ENCODE measurements around the gene TP63. TPM values are rescaled to one million over a fixed set of nuclear protein-coding genes. Genes with fewer than 3 reads are reported as not detected.

Gene TP63
- polyA plus RNA-seq, 2 of the 4 experiments (the other 2 are of a cell fraction): 1.5 to 5.4 TPM

GRCh38 chr3:189702066-189702646 lies 71.0 kb downstream of the TP63 start:
- FAIRE-seq: no peak
- Histone ChIP-seq H3K4me2 (no peak overlapping the region), H3K4me3 (no peak overlapping the region), H3K27ac (no peak overlapping the region), H3K4me1 (no peaks in the 10 kb centered on the region), H3K9me3 (no peaks in the 10 kb centered on the region)
- CTCF ChIA-PET: interaction anchor here (1.9 kb wide), 1 partner anchor 246 kb away, joined by 3 read pairs; no protein-coding TSS in a partner anchor
- no peak for ATAC-seq
- 91% methylated on average over 1 of the region's 1 CpG for WGBS (ENCODE audit: missing lambda C conversion rate)
- no peak for DNase-seq (ENCODE audit: low read depth in 1 of 2, low spot score in 1 of 2)
- no peak for TF ChIP-seq MYC (IDR thresholded peaks at IDR 0.05; ENCODE audit: borderline replicate concordance, low read length)
- TF ChIP-seq FOSB (CRISPR knock-in tag; IDR thresholded peaks at IDR 0.05): no peak
- no peak for TF ChIP-seq ESRRA (IDR thresholded peaks at IDR 0.05; ENCODE audit: borderline replicate concordance, low read length)
- no peak for TF ChIP-seq ZSCAN20 (CRISPR knock-in tag; IDR thresholded peaks at IDR 0.05)
- TF ChIP-seq TP53 (CRISPR knock-in tag; IDR thresholded peaks at IDR 0.05): no peak
- TF ChIP-seq FOXS1 (CRISPR knock-in tag; IDR thresholded peaks at IDR 0.05): no peak
- TF ChIP-seq CHD2 (IDR thresholded peaks at IDR 0.05; ENCODE audit: low read length, partially characterized antibody): no peak
- TF ChIP-seq HEYL (CRISPR knock-in tag; IDR thresholded peaks at IDR 0.05): no peak
- TF ChIP-seq TFCP2L1 (CRISPR knock-in tag; IDR thresholded peaks at IDR 0.05): no peak
- no peak for TF ChIP-seq CEBPB (IDR thresholded peaks at IDR 0.05)
- POLR2A ChIA-PET: no interaction called here

- 92% methylated on average over 1 of the region's 1 CpG for WGBS (ENCODE audit: missing lambda C conversion rate)
- ChIA-PET POLR2A (no interaction called here), CTCF (interaction anchor here (1.0 kb wide), 1 partner anchor 14 kb away, joined by 3 read pairs; no protein-coding TSS in a partner anchor)
- TF ChIP-seq MAX (IDR thresholded peaks at IDR 0.05): no peak
- TF ChIP-seq HMGXB4 (CRISPR knock-in tag; IDR thresholded peaks at IDR 0.05; ENCODE audit: borderline replicate concordance): no peak
- TF ChIP-seq HES2 (IDR thresholded peaks at IDR 0.05): no peak
- TF ChIP-seq KDM1A (IDR thresholded peaks at IDR 0.05; ENCODE audit: low read depth): no peak
- no peak for TF ChIP-seq REST (IDR thresholded peaks at IDR 0.05)
- no peak for TF ChIP-seq MYC (IDR thresholded peaks at IDR 0.05; ENCODE audit: borderline replicate concordance, low read length)
- no peak for TF ChIP-seq JUN (IDR thresholded peaks at IDR 0.05)
- no peak for TF ChIP-seq USF2 (IDR thresholded peaks at IDR 0.05)
- TF ChIP-seq ESRRA (IDR thresholded peaks at IDR 0.05; ENCODE audit: borderline replicate concordance, low read length): no peak
- no peak for TF ChIP-seq NR3C1 (IDR thresholded peaks at IDR 0.05)
- TF ChIP-seq RCOR1 (IDR thresholded peaks at IDR 0.05; ENCODE audit: low read depth, low read length): no peak
- no peak for DNase-seq (ENCODE audit: low read depth in 1 of 2, low spot score in 1 of 2)
- peak overlapping the region in 1 of 2 experiments; percentile 20; a peak in 1 of 6 replicates for H3K27ac ChIP-seq
- no peak for FAIRE-seq
- no peak overlapping the region for H3K4me3 ChIP-seq
- no peak overlapping the region for H3K4me2 ChIP-seq
- H3K4me1 ChIP-seq: no peaks in the 10 kb centered on the region
- H3K9me3 ChIP-seq: no peaks in the 10 kb centered on the region
- no peak for ATAC-seq
Measured at GRCh38 chr3:189703865-189704264, 72.7 kb downstream of the TP63 start.

All from A549 (cell line).